DND-41 (cell line): ENCODE measurements around the gene DTNB.

Experiments
- CTCF ChIP-seq: IDR thresholded peaks from 2 replicates; pipeline ENCODE4 v1.5.1; 2012; ENCODE audit warnings: borderline replicate concordance, low read length, moderate library complexity, mild to moderate bottlenecking; ENCODE audit not compliant: poor library complexity, severe bottlenecking; ENCODE audit errors: extremely low read depth
- EZH2 ChIP-seq: IDR thresholded peaks from 3 replicates; pipeline ENCODE4 v1.6.1; 2012; ENCODE audit warnings: borderline replicate concordance, low read depth, mild to moderate bottlenecking, moderate library complexity, low read length, inconsistent platforms; ENCODE audit not compliant: severe bottlenecking

DNA sequence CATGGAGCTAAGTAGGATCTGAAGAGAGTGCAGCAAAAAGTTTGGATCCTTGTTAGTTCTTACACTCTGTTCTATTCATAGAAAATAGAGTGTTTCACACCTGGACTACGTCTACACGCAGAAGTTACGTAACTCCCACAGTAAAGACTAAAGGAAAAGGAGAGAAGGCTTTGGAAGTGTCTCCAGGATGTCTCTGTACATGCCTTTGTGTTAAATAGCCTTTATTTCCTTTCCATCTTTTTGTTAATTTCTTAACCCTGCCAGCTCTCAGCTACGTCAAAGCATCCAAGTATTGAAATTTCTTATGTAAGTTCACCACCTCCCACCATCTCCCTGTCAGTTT, 8.4 kb downstream of the DTNB start:
- TF ChIP-seq CTCF (no peak), EZH2 (no peak)
